ACC112 (cell line): Measurements from ENCODE around the gene SLC12A1.

Experiments
- H2AFZ ChIP-seq: fragments of 200-600 bp; sonication (generic); one replicate; pipeline ENCODE4 v1.6.0; 2017; ENCODE audit warnings: antibody characterized with exemption, low read length; ENCODE audit not compliant: unreplicated experiment
- H3K27ac ChIP-seq: fragments of 200-600 bp; sonication (generic); 2 replicates; pipeline ENCODE4 v1.5.1; 2014; ENCODE audit warnings: low read depth, mild to moderate bottlenecking, antibody characterized with exemption, low read length, moderate library complexity
- H3K27me3 ChIP-seq: fragments of 200-600 bp; sonication (generic); 2 replicates; pipeline ENCODE4 v1.6.1; 2014; ENCODE audit warnings: mild to moderate bottlenecking, antibody characterized with exemption, low read length, moderate library complexity, mixed read lengths; ENCODE audit not compliant: insufficient read depth
- H3K36me3 ChIP-seq: fragments of 200-600 bp; sonication (generic); 2 replicates; pipeline ENCODE4 v1.6.1; 2016; ENCODE audit warnings: mild to moderate bottlenecking, antibody characterized with exemption, low read length, moderate library complexity, mixed read lengths; ENCODE audit not compliant: insufficient read depth
- H3K4me1 ChIP-seq: fragments of 200-600 bp; sonication (generic); one replicate; pipeline ENCODE4 v1.6.1; 2016; ENCODE audit warnings: low read length, mixed read lengths; ENCODE audit not compliant: insufficient read depth, unreplicated experiment, control insufficient read depth
- H3K4me3 ChIP-seq: fragments of 200-600 bp; sonication (generic); 2 replicates; pipeline ENCODE4 v1.5.1; 2014; ENCODE audit warnings: mild to moderate bottlenecking, low read depth, low read length
- H3K79me2 ChIP-seq: fragments of 200-600 bp; sonication (generic); one replicate; pipeline ENCODE4 v1.6.0; 2016; ENCODE audit warnings: low read length; ENCODE audit not compliant: control insufficient read depth, unreplicated experiment, insufficient read depth

SLC12A1 gene

GRCh38 chr15:48304398-48304797 is 98.3 kb downstream of the SLC12A1 start:
- no peak overlapping the region for H3K4me3 ChIP-seq
- H3K4me1 ChIP-seq = no peaks in the 10 kb centered on the region
- H3K79me2 ChIP-seq = no peaks in the 10 kb centered on the region
- no peaks in the 10 kb centered on the region for H3K27me3 ChIP-seq
- no peak overlapping the region for H3K27ac ChIP-seq
- no peaks in the 10 kb centered on the region for H3K36me3 ChIP-seq
- no peak overlapping the region for H2AFZ ChIP-seq

- H3K4me3 ChIP-seq = no peak overlapping the region
- H3K79me2 ChIP-seq = no peaks in the 10 kb centered on the region
- no peaks in the 10 kb centered on the region for H3K27me3 ChIP-seq
- H3K27ac ChIP-seq = no peak overlapping the region
- no peaks in the 10 kb centered on the region for H3K4me1 ChIP-seq
- H2AFZ ChIP-seq = no peak overlapping the region
- no peaks in the 10 kb centered on the region for H3K36me3 ChIP-seq
Observed at GRCh38 chr15:48306639-48307038, 100.5 kb downstream of the SLC12A1 start.

GRCh38 chr15:48307586-48307985 is 101.5 kb downstream of the SLC12A1 start:
- Histone ChIP-seq H3K27me3 (no peaks in the 10 kb centered on the region), H2AFZ (no peak overlapping the region), H3K36me3 (no peaks in the 10 kb centered on the region), H3K27ac (no peak overlapping the region), H3K4me1 (no peaks in the 10 kb centered on the region), H3K4me3 (no peak overlapping the region), H3K79me2 (no peaks in the 10 kb centered on the region)

- H3K27ac ChIP-seq = no peak overlapping the region
- H3K36me3 ChIP-seq = no peaks in the 10 kb centered on the region
- H3K4me3 ChIP-seq = no peak overlapping the region
- no peaks in the 10 kb centered on the region for H3K4me1 ChIP-seq
- no peak overlapping the region for H2AFZ ChIP-seq
- H3K79me2 ChIP-seq = no peaks in the 10 kb centered on the region
- H3K27me3 ChIP-seq = no peaks in the 10 kb centered on the region
Observed at GRCh38 chr15:48309740-48310139, 103.6 kb downstream of the SLC12A1 start.

GRCh38 chr15:48313216-48313615 is 107.1 kb downstream of the SLC12A1 start:
- no peaks in the 10 kb centered on the region for H3K4me1 ChIP-seq
- H3K79me2 ChIP-seq = no peaks in the 10 kb centered on the region
- H3K27ac ChIP-seq = no peak overlapping the region

GRCh38 chr15:48315041-48315440 is 108.9 kb downstream of the SLC12A1 start:
- Histone ChIP-seq H2AFZ (no peak overlapping the region), H3K27me3 (no peaks in the 10 kb centered on the region), H3K4me3 (no peak overlapping the region), H3K79me2 (no peaks in the 10 kb centered on the region), H3K4me1 (no peaks in the 10 kb centered on the region), H3K36me3 (no peaks in the 10 kb centered on the region), H3K27ac (no peak overlapping the region)

More at GRCh38 chr15:48313216-48313615, 107.1 kb downstream of the SLC12A1 start:
- H3K36me3 ChIP-seq = no peaks in the 10 kb centered on the region
- no peaks in the 10 kb centered on the region for H3K27me3 ChIP-seq
- H3K4me3 ChIP-seq = no peak overlapping the region
- H2AFZ ChIP-seq = no peak overlapping the region

- Histone ChIP-seq H3K27me3 (no peaks in the 10 kb centered on the region), H3K4me1 (no peaks in the 10 kb centered on the region), H3K36me3 (no peaks in the 10 kb centered on the region), H2AFZ (no peak overlapping the region), H3K4me3 (no peak overlapping the region), H3K79me2 (no peaks in the 10 kb centered on the region), H3K27ac (no peak overlapping the region)
Observed at GRCh38 chr15:48317221-48317620, 111.1 kb downstream of the SLC12A1 start.

- Histone ChIP-seq H3K36me3 (no peaks in the 10 kb centered on the region), H3K4me3 (no peak overlapping the region), H3K27me3 (no peaks in the 10 kb centered on the region), H3K4me1 (no peaks in the 10 kb centered on the region), H3K27ac (no peak overlapping the region), H2AFZ (no peak overlapping the region), H3K79me2 (no peaks in the 10 kb centered on the region)
Observed at GRCh38 chr15:48318131-48318530, 112.0 kb downstream of the SLC12A1 start.

- no peaks in the 10 kb centered on the region for H3K4me1 ChIP-seq
- H3K27me3 ChIP-seq = no peaks in the 10 kb centered on the region
- no peaks in the 10 kb centered on the region for H3K79me2 ChIP-seq
- no peak overlapping the region for H3K27ac ChIP-seq
- no peak overlapping the region for H3K4me3 ChIP-seq
- H2AFZ ChIP-seq = no peak overlapping the region
- no peaks in the 10 kb centered on the region for H3K36me3 ChIP-seq
Observed at GRCh38 chr15:48323294-48323693, 117.2 kb downstream of the SLC12A1 start.

GRCh38 chr15:48324949-48325348 is 118.8 kb downstream of the SLC12A1 start:
- Histone ChIP-seq H3K27ac (no peak overlapping the region), H3K27me3 (no peaks in the 10 kb centered on the region), H3K4me1 (no peaks in the 10 kb centered on the region), H2AFZ (no peak overlapping the region), H3K79me2 (peaks cover 7% of the 10 kb centered on the region), H3K36me3 (no peaks in the 10 kb centered on the region), H3K4me3 (no peak overlapping the region)

- H3K36me3 ChIP-seq = no peaks in the 10 kb centered on the region
- no peak overlapping the region for H2AFZ ChIP-seq
- no peaks in the 10 kb centered on the region for H3K4me1 ChIP-seq
- no peaks in the 10 kb centered on the region for H3K27me3 ChIP-seq
- H3K4me3 ChIP-seq = no peak overlapping the region
- no peak overlapping the region for H3K27ac ChIP-seq
- H3K79me2 ChIP-seq = peaks cover 11% of the 10 kb centered on the region
Observed at GRCh38 chr15:48325400-48325799, 119.3 kb downstream of the SLC12A1 start.
